Measurements from ENCODE around the gene TOMM7. TPM values are rescaled to one million over a fixed set of nuclear protein-coding genes. Genes with fewer than 3 reads are reported as not detected.
A peak's percentile ranks its signal among the peaks of the same experiment; 100 is the strongest.

The TOMM7 gene
- total RNA-seq (2014; rRNA removed; shearing (Covaris generic)), result 80.0 and 124 TPM in 2 replicates

- peak; percentile 96 for DNase-seq (ENCODE audit: low spot score)
- in situ Hi-C loops (cut with HindIII; ENCODE audit: low sequenced_read_pairs), result no loop called here
These were observed at the start of gene TOMM7 for GRCh38 chr7:22822486-22823141. TOMM7 (minus strand) TSS chr7:22822849; CDS start chr7:22822779, 70 bp downstream.

- in situ Hi-C loops (cut with HindIII; ENCODE audit: low sequenced_read_pairs), result no loop called here
- no peak for DNase-seq (ENCODE audit: low spot score)
These were observed 49.6 kb upstream of the TOMM7 start for GRCh38 chr7:22872096-22872807.

- DNase-seq (ENCODE audit: low spot score), result no peak
- in situ Hi-C loops (cut with HindIII; ENCODE audit: low sequenced_read_pairs), result no loop called here
These were observed 49.0 kb upstream of the TOMM7 start for GRCh38 chr7:22871661-22872060.

DNA sequence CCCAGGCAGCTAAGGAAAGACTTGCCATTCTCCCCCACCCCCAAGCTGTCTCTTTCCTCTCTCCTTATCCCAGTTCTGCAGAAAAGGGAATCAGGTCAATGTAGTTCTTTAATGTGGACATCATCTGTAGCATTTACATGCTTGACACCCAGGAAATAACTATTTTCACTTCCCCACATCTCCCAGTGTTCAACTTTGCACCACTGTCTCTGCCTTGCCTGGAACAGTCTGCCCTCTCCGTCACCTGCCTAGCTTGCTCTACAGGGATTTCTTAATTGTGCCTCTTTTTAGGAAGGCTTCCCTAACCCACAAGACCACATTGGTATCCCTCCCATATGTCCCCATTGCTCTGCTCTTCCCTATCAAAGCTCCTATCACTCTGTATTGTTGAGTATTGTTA is 45.9 kb upstream of the TOMM7 start:
- no peak for DNase-seq (ENCODE audit: low spot score)
- in situ Hi-C loops (cut with HindIII; ENCODE audit: low sequenced_read_pairs), result no loop called here

- no peak for DNase-seq (ENCODE audit: low spot score)
- in situ Hi-C loops (cut with HindIII; ENCODE audit: low sequenced_read_pairs), result no loop called here
These were observed 44.9 kb upstream of the TOMM7 start for GRCh38 chr7:22867589-22867988.

- no peak for DNase-seq (ENCODE audit: low spot score)
These were observed 44.4 kb upstream of the TOMM7 start for GRCh38 chr7:22867003-22867402.

DNA sequence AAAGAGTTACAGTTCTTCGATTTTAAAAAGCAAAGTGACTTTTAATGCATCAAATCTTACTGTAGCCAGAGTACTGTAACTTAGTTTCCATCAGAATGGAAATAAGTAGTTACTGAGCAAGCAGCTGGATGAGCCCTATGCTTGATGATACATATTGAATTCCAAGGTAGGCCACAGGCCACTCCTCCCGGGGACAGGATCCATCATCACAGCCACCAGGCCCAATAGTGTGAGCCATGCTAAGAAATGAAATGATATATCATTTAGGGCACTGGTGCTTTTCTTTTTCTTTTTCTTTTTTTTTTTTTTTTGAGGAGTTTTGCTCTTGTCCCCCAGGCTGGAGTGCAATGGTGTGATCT is 42.9 kb upstream of the TOMM7 start:
- in situ Hi-C loops (cut with HindIII; ENCODE audit: low sequenced_read_pairs), result no loop called here
- no peak for DNase-seq (ENCODE audit: low spot score)

More at GRCh38 chr7:22867003-22867402, 44.4 kb upstream of the TOMM7 start:
- in situ Hi-C loops (cut with HindIII; ENCODE audit: low sequenced_read_pairs), result no loop called here

GRCh38 chr7:22864855-22865601 is 42.4 kb upstream of the TOMM7 start:
- no peak for DNase-seq (ENCODE audit: low spot score)
- in situ Hi-C loops (cut with HindIII; ENCODE audit: low sequenced_read_pairs), result no loop called here

DNA sequence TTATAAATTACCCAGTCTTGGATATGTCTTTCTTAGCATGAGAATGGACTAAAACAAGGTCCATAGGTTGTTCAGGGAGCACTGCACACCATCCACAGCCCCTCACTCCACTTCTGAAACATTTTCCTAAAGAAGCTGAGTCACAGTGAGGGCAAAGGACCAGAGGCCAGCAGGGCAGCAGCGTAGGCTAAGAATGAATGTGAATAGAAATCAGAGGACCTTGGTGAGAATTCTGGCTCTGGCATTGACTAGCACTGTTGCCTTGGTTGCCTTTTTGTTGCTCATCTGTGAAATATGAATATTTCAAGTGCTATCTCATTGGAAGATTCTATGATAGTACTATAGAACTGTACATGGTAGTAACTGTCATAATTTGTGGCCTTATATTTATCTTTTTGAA is 41.7 kb upstream of the TOMM7 start:
- in situ Hi-C loops (cut with HindIII; ENCODE audit: low sequenced_read_pairs), result no loop called here
- no peak for DNase-seq (ENCODE audit: low spot score)

DNA sequence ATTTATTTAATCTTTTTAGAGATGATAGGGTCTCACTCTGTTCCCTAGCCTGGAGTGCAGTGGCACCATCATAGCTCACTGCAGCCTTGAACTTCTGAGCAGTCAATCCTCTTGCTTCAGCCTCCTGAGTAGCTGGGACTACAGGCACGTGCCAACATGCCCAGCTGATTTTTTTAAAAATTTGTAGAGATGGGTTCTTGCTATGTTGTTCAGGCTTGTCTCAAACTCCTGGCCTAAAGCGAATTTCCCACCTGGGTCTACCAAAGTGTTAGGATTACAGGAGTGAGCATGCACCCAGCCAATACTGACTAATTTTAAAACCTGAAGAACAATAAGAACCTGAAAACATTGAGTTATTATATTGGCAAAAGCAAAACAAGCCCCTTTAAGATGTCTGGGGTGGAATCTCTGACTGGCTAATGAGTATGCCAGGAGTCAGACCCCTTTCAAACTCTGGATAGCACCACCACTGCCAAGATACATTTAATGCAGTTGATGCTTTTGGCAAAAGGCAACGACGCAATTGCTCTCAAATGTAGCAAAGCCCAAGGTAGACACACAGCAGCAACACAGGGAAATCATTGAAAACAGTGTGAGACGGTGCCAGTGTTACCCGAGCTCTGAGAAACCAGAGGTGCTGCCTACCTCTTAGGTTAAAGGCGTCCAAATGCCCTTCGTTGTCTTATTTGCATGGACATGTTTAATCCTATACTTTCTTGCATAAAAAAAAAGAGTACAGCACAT is 40.7 kb upstream of the TOMM7 start:
- in situ Hi-C loops (cut with HindIII; ENCODE audit: low sequenced_read_pairs), result no loop called here
- no peak for DNase-seq (ENCODE audit: low spot score)

DNA sequence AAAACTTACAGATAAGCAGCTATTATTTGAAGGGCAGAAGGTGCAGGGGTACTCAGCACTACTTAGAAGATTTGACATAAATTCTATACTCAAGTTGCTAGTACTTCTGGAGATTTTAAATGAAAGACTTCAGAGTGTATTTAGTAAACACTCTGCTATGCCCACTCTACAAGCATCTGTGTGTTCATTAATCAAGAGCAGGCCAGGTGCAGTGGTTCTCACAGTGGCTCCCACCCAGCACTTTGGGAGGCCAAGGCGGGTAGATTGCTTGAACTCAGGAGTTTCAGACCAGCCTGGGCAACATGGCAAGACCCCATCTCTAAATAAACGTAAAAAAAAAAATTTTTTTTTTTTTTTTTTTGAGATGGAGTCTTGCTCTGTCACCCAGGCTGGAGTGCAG is 38.9 kb upstream of the TOMM7 start:
- DNase-seq (ENCODE audit: low spot score), result no peak
- in situ Hi-C loops (cut with HindIII; ENCODE audit: low sequenced_read_pairs), result no loop called here

DNA sequence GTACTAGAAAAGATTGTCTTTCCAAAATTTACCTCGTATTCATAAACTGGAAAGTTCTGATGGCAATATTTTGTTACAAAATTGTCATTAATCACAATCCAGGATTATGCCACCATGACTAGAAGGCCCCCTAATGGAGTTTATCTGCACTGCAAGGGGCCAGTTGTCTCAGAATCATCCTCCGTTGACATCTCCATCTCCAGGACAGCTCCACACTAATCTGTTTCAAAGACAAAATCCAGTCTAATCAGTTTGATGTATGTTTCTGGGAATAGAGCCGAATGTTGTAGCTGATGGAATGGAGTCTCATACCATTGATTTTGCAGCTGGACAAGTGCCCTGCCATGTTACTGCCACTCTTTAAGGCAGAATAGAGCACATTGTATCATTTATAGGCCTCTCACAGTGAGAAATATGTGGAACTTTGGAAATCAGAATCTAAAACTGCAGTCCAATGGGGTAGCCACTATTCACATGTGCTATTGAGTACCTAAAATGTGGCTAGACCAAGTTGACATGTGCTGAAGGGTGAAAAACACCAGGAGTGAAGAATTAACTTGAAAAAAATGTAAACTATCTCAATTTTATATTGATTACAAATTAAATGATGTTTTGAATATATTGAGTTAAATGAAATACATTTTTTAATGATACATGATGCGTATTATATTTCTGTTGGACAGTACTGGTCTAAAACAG is 38.3 kb upstream of the TOMM7 start:
- DNase-seq (ENCODE audit: low spot score), result no peak
- in situ Hi-C loops (cut with HindIII; ENCODE audit: low sequenced_read_pairs), result no loop called here

DNA sequence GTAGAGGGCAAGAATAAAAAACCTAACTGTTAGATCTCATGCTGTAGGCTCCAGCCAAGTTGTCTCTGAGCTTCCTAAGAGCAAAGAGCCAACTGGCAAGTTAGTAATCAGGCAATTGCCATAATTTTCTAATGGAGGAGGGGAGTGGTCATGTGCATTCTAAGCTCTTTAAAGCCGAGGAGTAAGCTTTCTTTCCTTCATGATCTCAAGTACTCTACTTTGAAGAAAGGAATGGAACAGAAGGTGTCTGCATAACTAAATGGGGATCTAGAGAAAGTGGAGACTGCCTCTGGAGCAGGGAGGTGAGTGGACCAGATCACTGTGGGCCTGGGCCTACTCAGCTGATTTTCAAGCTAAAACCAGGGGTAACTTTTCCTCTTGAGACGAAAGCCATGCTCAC is 37.7 kb upstream of the TOMM7 start:
- in situ Hi-C loops (cut with HindIII; ENCODE audit: low sequenced_read_pairs), result no loop called here
- no peak for DNase-seq (ENCODE audit: low spot score)

GRCh38 chr7:22859641-22860290 is 37.1 kb upstream of the TOMM7 start:
- DNase-seq (ENCODE audit: low spot score), result no peak
- in situ Hi-C loops (cut with HindIII; ENCODE audit: low sequenced_read_pairs), result no loop called here

DNA sequence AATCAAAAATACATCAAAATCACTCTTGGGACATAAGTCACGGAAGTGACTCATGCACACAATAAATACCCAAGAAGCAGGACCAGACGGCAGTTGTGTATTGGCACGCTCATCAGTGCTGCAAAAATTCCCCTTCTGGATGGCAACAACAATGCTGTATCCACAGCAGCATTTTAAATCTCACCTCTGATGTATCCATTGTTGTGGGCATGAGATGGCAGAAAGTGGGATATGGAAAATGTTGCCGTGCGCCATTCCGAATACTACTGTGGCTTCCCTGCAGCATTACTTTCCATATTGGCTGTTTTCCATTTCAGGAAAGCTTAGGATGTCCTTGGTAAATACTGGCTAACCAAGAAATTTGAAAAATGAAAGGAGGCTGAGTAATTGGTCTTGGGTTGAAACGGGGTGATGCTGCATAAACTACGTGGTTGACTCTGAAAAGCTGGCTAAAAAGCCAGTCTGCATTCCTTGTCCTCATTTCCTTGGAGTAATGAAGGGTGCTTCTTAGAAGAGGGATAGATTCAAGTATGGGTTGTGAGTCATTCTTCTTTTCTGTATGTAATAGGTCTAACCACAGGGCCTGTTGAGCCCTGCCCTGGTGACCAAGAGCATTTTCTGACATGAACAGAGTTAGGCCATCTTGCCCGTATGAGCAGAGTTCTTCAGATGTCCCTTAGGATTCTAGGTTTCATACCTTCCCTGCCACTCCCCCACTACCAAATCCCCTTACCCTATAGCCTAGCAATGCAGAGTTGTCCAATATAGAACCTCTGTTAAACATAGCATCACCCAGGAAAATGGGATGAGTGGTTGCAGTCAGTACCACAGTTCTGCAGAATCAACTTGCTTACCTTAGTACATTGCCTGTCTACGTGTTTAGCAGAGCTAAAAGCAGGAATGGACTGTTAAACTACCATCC is 36.3 kb upstream of the TOMM7 start:
- DNase-seq (ENCODE audit: low spot score), result no peak

GRCh38 chr7:22858274-22858639 is 35.6 kb upstream of the TOMM7 start:
- in situ Hi-C loops (cut with HindIII; ENCODE audit: low sequenced_read_pairs), result no loop called here
- DNase-seq (ENCODE audit: low spot score), result no peak

More for the DNA sequence above, 36.3 kb upstream of the TOMM7 start:
- in situ Hi-C loops (cut with HindIII; ENCODE audit: low sequenced_read_pairs), result no loop called here

- DNase-seq (ENCODE audit: low spot score), result no peak
- in situ Hi-C loops (cut with HindIII; ENCODE audit: low sequenced_read_pairs), result no loop called here
These were observed 33.8 kb upstream of the TOMM7 start for GRCh38 chr7:22856416-22856815.

- in situ Hi-C loops (cut with HindIII; ENCODE audit: low sequenced_read_pairs), result no loop called here
- DNase-seq (ENCODE audit: low spot score), result no peak
These were observed 32.4 kb upstream of the TOMM7 start for GRCh38 chr7:22855049-22855392.
